HG02938 (cell line): ENCODE results near the gene KIF18B.

Source experiments
- ATAC-seq: cut with Tn5 transposase; IDR thresholded peaks from one replicate; pipeline ENCODE4 v1.9.1; 2021; ENCODE audit warnings: mild to moderate bottlenecking, moderate library complexity; ENCODE audit not compliant: unreplicated experiment

The KIF18B gene

GRCh38 chr17:44884941-44885340, 62.6 kb downstream of the KIF18B start:
- no peak for ATAC-seq

- no peak for ATAC-seq
Observed at GRCh38 chr17:44881145-44881544, 66.4 kb downstream of the KIF18B start.

- ATAC-seq = no peak
Observed at GRCh38 chr17:44880062-44880461, 67.5 kb downstream of the KIF18B start.

- no peak for ATAC-seq
Observed at GRCh38 chr17:44879376-44879775, 68.2 kb downstream of the KIF18B start.

- no peak for ATAC-seq
Observed at GRCh38 chr17:44878627-44879221, 68.8 kb downstream of the KIF18B start.

- no peak for ATAC-seq
Observed at GRCh38 chr17:44877121-44877520, 70.5 kb downstream of the KIF18B start.

- no peak for ATAC-seq
Observed at GRCh38 chr17:44875761-44876160, 71.8 kb downstream of the KIF18B start.
